Stimulated activated naive CD4-positive, alpha-beta T cell treated with Interleukin-2 at 50 U/mL for 16 hours (primary cell): ENCODE results near the gene CYP46A1.

Source experiments
- DNase-seq: peaks from one replicate; lab custom pipeline; 2025; lab: John Stamatoyannopoulos, UW

CYP46A1 gene

DNA sequence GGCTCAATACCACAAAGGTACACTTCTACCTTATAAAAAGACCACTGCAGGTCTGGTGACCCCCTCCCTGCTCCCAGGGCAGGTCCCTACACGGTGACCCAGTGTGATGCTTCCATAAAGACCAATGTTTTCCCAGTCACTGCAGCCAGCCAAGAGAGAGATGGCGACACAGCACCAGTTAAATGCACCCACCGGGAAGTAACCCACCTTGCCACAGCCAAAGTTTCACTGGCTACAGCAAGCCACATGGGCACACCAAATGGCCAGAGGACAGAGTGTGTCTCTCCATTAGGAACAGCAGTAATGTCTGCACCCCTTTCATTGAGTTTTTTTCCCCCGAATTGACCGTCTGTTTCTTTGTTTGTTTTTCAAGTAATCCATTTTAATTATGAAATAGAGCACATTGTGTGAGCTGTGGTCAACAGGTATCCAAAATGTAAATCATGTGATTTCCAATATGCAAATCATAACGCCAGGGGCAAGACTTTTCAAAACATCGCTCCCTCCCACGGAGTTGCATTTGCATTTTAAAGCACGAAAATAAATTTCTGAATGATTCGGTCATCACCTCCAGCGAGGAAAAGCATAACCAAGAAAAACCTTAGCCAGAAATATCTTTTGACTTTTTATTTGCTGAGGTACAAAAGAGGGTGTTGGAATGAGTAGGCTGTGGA, 60.2 kb downstream of the CYP46A1 start:
- no peak for DNase-seq

DNA sequence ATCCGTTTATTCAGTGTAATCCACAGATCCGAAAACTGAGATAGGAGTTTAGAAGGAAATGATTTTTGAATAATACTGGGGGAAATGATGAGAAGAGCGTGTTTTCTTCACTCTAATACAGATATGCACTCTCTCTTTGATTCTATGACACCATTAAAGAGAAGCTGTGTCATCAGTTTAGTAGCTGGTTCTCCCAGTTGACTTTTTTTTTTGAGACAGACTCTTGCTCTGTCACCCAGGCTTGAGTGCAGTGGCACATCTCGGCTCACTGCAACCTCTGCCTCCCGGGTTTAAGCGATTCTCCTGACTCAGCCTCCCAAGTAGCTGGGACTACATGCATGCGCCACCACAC, 60.8 kb downstream of the CYP46A1 start:
- no peak for DNase-seq

DNA sequence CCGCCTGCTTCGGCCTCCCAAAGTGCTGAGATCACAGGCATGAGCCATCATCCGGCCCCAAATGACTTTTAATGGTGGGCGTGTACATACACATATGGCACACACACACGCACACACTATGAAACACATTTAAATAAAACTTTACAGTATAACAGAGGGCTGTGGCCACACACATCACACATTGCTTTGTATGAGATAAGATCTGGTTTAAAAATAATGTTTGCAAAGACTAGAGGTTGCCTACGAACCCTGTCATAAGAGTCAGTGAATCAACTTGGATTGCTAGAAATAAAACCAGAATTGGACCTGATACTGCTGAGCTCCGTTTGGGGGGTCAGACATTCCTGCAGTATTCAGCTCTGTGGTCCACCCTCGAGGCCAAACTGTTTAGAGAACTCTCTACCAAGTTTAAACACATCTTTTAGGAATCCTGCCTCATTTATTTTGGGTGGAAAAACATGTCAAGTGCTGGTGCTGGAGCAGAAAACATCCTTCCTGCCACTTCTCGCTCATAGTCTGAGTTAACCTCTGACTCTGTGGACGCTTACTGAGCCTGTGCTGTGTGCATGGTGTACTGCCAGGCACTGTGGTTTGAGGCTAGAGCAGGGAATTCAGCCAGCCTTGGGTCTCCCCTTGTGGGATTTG, 61.3 kb downstream of the CYP46A1 start:
- no peak for DNase-seq

DNA sequence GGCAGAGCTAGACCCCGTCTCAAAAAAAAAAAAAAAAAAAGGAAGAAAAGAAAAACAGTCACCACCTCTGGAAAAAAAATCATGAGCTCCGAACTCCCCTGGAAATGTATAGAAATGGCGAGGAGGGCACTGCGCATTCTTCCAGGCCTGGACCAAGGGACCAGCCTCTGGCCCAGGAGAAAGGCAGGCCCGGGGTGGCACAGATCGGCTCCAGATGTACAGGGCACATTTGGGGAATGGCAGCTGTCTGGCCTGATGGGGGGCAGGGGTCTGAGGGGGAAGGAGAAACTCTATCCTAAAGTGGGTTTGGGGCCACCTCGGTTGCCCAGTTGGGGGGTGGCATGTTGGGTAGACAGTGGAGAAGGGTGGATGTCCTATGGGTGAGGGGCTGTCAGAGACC, 63.1 kb downstream of the CYP46A1 start:
- no peak for DNase-seq

DNA sequence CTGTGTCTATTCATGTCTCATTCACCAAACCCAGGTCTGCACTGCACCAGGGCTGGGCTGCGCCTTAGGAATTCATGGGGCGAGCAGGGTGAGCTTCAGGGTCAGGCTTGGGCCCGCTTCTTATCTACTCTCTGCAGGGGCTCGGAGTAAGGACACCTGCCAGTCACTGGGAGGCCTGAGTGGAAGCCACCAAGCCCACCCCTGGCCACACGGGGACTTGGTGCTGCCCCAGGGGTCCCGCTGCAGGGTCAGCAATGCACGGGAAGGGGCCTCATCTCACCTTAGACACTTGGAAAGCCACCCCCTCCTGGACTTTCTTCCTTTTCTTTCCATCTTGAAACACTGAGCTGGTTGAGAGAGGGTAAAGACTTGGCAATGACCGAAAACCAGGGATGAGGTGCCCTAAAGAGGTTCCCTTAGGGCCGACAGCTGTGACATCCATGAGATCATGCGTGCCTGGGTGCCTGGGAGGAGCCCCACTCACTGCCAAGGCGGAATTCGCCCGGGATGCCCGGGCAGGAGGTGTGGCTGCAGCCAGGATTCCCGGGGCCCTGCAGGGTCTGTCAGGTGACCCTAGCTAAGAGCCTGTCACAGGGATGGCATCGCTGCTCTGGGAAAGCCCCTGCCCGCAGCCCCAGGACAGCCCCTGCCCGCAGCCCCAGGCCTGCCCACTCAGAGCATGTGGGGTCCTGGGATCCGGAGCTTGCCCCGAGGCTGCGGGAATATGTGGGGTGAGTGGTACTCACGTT, 63.7 kb downstream of the CYP46A1 start:
- no peak for DNase-seq

DNA sequence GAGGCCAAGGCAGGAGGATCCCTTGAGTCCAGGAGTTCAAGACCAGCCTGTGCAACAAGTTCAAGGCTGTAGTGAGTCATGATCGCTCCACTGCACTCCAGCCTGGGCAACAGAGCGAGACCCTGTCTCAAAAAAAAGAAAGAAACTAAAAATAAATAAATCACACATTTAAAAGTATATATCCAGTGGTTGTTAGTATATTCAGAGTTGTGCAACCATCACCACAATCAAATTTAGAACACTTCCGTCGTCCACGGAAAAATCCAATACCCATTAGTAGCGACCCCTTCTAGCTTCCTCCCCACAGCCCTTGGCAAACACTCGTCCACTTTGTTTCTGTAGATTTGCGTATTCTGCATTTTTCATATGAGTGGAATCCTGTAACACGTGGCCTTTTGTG, 64.4 kb downstream of the CYP46A1 start:
- DNase-seq: no peak

DNA sequence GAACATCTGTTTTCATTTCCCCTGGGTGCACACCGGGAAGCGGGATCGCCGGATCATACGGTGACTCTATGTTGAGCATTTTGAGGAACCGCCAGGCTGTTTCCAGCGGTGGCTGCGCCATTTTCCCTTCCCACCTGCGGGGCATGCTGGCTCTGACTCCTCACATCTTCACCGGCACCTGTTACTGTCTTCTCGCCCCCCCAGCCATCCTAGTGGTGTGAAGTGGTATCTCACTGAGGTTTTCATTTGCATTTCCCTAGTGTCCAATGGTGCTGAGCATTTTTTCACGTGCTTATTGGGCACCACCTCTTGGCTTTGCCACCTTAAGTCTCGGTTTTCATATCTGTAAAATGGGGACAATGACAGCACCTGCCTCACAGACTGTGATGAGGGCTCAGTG, 65.0 kb downstream of the CYP46A1 start:
- DNase-seq: no peak

DNA sequence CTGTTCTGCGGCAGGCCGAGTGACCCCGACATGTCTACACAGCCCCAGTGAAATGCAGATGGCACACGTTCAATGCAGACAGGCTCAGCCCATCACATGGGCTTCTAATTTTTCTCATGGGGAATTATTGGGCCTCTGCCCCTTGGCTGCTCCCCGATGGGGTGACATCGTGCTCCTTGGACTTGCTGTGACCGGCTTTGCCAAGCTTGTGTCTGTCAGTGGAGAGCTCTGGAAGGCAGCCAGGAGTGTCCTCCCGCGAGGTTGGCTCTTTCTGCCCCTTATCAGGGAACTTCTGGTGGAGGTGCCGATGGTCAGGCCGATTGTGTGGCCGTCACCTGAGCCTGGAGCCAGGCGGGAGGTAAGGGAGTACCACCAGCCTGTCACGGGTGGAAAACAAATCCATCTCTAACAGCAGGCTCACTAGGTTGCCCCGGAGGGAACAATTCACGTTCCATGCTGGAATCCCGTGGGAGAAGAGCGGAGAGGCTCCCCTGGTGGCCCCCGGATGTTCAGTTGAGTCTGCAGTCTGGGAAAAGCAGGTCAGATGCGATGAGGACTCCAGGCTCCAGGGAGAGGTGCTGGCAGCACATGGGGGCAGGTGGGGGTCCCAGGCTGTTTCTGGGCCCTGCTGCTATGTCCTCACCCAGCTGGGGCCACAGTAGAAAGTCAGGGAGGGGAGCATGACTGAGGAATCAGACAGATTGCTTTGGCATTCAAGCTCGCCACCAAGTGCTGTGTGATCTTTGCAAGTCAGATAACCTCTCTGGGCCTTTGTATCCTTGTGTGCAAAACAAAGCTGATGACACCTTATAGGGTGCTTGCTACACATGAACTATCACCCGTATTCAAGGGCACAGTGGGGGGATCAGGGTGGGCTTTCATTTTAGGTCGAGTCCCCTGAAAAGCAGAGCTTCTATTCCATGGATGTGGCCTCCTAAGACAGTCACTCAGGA, 65.9 kb downstream of the CYP46A1 start:
- DNase-seq: no peak

DNA sequence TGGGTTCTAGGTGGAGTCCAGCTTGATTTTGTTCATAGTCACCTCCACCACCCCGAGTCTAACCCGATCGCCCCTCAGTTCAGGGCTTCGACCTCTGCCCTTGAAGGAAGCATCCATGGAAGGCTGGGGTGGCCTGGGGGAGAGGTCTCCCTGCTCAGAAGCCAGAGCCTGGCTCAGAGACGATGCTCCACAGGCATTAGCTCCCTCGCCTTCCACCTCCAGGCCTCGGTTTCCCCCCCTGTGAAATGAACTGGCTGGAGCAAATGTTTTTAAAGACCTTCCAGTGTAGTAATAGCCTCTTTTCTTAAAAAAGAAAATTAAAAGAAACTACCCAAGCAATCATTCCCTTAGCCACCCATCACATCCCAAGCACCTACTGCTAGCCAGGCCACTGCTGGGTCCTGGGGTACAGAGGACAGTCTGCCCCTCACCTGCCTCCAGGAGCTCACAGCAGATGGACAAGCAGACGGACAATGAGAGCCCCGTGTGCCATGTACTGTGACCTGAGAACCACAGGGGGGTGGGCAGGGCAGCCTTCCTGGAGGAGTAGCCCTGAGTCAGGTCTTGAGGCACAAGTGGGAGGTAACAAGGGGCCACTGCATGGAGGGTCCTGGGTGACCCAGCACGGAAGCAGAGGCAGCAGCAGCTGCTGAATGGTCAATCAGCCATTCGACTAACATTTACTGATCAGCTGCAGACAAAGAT, 66.8 kb downstream of the CYP46A1 start:
- DNase-seq: no peak

DNA sequence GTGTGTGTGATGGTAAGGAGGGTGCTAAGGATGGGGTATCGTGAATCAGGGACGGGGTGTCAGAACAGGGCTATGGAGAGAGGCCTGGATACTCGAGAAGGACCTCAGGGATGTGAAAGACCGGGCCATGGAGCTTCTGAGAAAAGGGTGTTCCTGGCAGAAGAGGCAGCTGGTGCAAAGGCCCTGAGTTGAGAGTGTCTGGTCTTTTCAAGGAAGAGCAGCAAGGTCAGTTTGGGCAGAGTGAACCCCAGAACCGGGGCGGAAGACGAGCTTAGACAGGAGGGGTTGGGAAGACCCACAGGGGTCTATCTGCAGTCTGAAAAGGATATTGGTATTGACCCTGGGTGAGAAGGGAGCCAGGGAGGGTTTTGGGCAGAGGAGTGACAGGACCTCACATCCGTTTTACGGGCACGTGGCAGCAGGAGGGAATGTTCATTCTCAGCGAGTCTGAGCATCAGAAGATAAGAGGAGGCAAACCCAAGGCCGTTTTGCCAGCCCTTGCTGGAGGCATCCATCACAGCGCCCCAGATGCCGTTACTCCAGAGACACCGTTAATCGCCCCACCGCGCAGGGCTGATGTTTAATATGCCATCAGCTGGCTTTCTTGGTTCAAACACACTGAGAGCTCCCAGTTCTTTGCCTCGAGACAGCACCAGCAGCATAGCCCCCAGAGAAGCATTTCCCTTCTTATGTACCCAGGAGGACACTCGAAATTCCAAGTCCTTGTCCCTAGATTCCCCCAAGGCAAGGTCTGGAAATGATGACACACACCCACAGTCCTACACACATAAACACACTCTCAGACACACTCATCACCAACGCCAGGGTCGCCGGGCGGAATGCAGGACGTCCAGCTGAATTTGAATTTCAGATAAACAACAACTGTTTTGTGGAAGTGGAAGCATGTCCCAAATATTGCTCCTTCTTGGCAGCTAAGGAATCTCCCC, 67.7 kb downstream of the CYP46A1 start:
- DNase-seq: no peak

DNA sequence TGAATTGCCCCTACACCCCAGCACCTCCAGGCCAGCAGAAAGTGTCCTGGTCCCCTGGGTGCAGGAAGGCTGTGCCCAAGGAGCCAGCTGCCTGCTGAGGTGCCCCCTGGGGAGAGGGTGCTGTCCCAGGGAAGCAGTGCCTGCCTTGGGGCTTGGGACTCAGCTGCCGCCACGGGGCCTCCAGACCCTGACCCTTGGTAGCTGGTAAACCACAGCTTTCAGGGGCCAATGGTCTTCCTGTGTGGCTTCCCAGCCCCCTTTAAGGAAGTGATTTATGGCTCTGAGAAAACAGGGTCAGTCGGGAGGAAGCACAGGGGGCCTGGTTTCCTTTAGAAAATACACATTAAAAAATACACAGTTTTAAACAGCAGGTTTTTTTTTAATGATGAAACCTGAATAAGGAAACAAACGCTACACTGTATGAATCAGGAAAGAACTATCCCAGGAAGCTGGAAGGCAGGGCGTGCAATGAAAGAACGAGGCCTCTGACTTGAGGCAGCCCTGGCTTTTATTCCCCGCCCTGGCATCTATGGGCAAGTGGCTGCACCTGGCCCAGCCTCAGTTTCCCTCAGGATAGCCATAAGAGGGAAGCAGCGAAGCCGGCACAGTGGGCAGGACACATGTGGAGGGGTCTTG, 68.5 kb downstream of the CYP46A1 start:
- DNase-seq: no peak

DNA sequence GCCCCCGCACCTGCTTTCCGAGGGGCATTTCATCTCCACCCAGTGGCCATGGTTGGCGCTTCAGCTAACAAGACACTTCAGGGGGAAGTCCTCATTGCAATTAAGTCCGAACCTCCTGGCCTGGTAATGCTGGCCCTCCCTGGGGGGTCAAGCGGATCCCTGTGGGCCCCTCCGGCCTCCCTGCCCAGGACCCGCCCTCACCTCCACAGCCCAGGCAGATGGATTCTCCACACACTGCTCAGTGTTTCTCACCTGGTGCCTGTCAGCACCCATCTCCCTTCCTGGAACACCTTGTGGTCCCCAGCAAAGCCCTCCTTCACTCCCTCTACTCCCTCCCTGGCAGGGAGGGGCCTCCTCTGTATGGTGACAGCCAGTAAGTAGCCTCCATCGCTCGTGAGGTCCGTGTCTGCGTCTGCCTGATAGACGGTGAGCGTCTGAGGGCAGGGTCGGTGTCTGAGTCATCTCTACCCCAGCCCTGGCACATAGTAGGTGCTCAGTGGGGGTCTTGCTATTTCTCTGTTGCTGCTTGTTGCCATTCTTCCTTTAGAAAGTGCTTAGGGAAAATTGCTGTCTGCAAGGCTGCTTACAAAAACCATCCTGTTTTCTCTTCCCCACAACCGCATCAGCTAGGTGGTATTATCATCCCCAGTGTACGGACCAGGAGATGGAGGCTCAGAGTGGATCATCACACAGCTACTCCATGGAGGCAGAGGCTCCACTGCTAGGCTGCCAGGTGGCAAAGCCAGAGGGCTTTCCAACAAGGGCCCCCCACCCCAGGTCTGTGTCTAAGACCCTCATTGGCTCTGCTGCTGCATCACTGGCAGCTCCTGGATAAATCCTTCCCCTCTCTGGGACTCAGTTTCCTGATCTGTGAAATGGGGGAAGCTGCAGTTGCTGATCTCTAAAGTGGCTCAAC, 69.4 kb downstream of the CYP46A1 start:
- DNase-seq: no peak

DNA sequence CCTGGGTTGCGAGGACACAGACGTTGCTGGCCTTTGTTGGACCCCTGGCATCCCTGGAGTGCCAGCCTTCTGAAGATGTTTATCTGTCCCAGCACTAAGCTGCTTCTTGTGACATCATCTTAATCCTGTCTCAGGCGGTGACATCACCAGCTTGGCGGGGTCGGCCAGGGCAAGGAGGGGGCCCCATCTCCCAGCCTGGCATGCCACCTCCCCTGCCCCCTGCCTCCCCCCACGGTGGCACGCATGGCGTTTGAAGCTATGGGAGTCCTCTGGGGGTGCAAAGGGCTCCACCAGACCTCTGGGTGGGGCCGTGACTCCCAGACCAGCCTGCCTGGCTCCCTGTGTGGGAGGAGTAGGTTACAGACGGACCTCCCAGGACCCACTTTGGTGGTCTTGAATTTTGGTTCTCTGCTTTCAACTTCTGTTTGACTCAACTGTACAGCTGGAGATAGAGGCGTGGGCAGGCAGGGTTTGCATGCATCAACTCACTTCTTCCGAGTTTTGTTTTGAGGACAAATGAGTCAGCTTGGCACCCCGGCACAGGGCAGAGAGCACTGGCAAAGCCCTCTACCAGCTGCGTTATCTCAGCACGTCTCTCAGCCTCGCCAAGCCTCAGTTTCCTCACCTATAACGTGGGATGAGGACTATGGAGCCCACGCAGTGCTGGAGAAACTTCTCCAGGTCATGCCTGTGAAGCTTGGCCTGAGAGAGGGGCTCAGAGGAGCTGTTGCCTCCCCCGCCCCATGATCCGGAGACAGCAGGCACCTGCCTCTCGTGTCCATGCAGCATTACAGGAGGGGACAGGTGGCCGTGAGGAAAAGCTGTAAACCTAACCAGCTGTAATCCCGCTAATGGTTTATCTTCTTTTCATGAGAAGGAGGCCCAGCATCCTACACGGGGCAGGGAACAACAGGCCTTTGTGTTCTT, 70.3 kb downstream of the CYP46A1 start:
- DNase-seq: peak; percentile 29

DNA sequence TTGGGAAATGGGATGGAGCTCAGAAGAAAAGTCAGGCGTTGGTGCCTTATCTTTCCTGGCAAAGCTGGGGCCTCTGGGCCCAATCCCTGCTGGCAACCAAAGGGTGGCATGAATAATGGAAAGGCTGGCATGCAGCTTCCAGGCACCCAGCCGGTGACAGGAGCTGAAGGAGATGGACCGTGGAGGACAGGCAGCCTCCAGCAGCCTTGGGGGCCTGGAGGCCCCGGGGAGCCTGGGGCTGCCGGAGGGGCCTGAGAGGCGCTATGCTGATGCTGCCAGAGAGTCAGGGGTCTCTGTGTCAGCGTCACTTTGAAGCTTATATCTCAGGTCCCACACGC, 70.9 kb downstream of the CYP46A1 start:
- DNase-seq: no peak

DNA sequence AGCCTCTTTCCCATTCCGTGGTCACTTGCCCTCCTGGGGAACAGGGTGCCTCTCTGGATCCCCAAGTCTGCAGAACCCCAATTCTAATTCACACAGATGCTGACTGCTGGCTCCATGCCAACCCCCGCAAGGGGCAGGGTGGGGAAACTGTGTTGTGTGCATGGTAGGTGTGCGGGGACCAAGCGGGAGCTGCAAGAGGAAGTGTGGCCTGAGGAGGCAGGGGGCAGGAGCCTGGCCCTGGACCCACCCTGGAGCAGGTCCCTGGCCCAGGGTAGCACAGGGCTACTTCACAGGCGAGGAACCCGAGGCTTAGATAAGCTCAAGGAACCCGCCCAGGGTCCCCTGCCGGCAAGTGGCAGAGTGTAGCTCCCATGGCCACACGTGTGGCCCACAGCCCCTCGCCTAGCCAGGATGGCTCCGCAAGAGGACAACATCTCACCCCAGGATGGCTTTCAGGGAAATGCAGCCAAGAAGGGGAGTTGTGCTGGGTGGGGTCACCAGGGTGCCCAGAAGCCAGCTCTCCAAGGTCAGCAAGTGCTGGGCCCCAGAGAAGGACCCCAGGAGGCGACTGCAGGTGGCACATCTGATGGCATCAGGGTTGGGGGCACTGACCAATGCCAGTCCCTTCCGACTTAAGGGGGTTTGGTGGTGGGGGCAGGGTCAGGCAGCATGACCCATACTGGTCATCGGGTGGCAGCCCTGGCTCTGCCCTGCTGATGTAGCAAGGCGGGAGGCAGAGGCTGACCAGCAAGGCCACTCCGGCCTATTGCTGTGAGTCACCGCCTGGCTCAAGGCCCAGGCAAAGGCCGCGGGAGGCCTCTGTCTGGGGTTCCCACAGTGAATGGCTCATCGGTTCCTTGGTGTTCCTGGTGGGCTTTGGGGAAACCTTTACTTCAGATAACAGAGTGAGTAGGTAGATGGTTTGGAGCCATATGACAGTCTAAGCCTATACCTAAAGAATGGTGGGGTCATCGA, 71.8 kb downstream of the CYP46A1 start:
- no peak for DNase-seq

DNA sequence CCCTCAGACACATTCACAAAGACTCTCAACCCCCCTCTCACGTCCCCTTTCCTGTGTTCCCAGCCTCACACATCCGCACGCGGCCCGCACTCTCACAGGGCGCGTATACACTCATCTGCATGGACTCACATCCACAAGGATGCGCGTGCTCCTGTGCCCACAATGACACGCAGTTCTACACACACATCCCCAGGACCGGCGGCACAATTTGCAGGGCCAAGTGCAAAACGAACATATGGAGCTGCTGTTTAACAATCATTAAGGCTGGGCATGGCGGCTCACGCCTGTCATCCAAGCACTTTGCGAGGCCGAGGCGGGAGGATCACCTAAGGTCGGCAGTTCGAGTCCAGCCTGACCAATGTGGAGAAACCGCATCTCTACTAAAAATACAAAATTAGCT, 72.7 kb downstream of the CYP46A1 start:
- no peak for DNase-seq
